Endodermal cell (in vitro differentiated cells): ENCODE results near the gene GRIN2C. TPM values are rescaled to one million over a fixed set of nuclear protein-coding genes. Genes with fewer than 3 reads are reported as not detected.

Experiments used
- DNase-seq: peaks from one replicate; pipeline ENCODE4 v3.0.0-alpha.2; 2017
- H3K27ac ChIP-seq: 2 replicates; pipeline ENCODE4 v1.5.1; 2013; ENCODE audit warnings: mild to moderate bottlenecking, low read depth, low read length, moderate library complexity
- H3K27me3 ChIP-seq: 2 replicates; pipeline ENCODE4 v1.6.1; 2013; ENCODE audit warnings: mild to moderate bottlenecking, low read length, moderate library complexity; ENCODE audit not compliant: insufficient read depth, control insufficient read depth, poor library complexity, severe bottlenecking
- H3K36me3 ChIP-seq: 2 replicates; pipeline ENCODE4 v1.7.0; 2013; ENCODE audit warnings: mild to moderate bottlenecking, low read length, moderate library complexity; ENCODE audit not compliant: control insufficient read depth, insufficient read depth
- H3K4me1 ChIP-seq: one replicate; pipeline ENCODE4 v1.7.0; 2013; ENCODE audit warnings: low read length; ENCODE audit not compliant: control insufficient read depth, insufficient read depth
- H3K4me3 ChIP-seq: 2 replicates; pipeline ENCODE4 v1.5.1; 2013; ENCODE audit warnings: mild to moderate bottlenecking, low read length, moderate library complexity
- H3K9ac ChIP-seq: 2 replicates; pipeline ENCODE4 v1.6.1; 2013; ENCODE audit warnings: mild to moderate bottlenecking, low read length, moderate library complexity; ENCODE audit not compliant: poor library complexity, severe bottlenecking; ENCODE audit errors: extremely low read depth
- H3K9me3 ChIP-seq: 2 replicates; pipeline ENCODE4 v1.6.1; 2013; ENCODE audit warnings: mild to moderate bottlenecking, low read length, moderate library complexity; ENCODE audit not compliant: control insufficient read depth
- H3K27ac Mint-ChIP-seq: 2 replicates; pipeline ENCODE4 v1.8.0; 2020; ENCODE audit warnings: mixed read lengths
- H3K27me3 Mint-ChIP-seq: 2 replicates; pipeline ENCODE4 v1.8.0; 2021; ENCODE audit warnings: mild to moderate bottlenecking, mixed read lengths; ENCODE audit not compliant: insufficient read depth
- H3K36me3 Mint-ChIP-seq: 2 replicates; pipeline ENCODE4 v1.8.0; 2020; ENCODE audit warnings: low read depth, mixed read lengths
- H3K4me1 Mint-ChIP-seq: 2 replicates; pipeline ENCODE4 v1.8.0; 2020; ENCODE audit warnings: mixed read lengths
- H3K4me3 Mint-ChIP-seq: 2 replicates; pipeline ENCODE4 v1.8.0; 2020; ENCODE audit warnings: mild to moderate bottlenecking, moderate library complexity, mixed read lengths
- H3K9me3 Mint-ChIP-seq: 2 replicates; pipeline ENCODE4 v1.8.0; 2020; ENCODE audit warnings: mild to moderate bottlenecking, mixed read lengths
- WGBS, 2 experiments: methylation state at CpG; one replicate each; pipeline versions ENCODE4 v1.1.5 to v1.1.7; 2013; ENCODE audit warnings: missing lambda C conversion rate in 2 of 2, mixed read lengths in 1 of 2; ENCODE audit not compliant: insufficient coverage in 1 of 2, insufficient read length in 1 of 2; 5-methylcytosine and 5-hydroxymethylcytosine counted together
- total RNA-seq, 2 donors: library from RNA; stranded (reverse); fragmentation: NEBNext Ultra II Directional in 1 of 2; extraction: Animal tissue kit (Norgen Biotek cat#: 25700) in 1 of 2; gene quantifications; 2 replicates in 1 of 2; 3 replicates in 1 of 2; pipeline ENCODE4 v1.2.1, GENCODE V29; 2021
- TF ChIP-seq, protein P1 (sequence below): fragments of 200-600 bp; sonication (generic); conservative IDR thresholded peaks from 2 replicates; pipeline ENCODE4 v1.5.0; 2021; ENCODE audit warnings: antibody characterized with exemption, mild to moderate bottlenecking

GRIN2C gene
- total RNA-seq, 2 donors from 2014 or later = 0.24 to 0.31 TPM

DNA sequence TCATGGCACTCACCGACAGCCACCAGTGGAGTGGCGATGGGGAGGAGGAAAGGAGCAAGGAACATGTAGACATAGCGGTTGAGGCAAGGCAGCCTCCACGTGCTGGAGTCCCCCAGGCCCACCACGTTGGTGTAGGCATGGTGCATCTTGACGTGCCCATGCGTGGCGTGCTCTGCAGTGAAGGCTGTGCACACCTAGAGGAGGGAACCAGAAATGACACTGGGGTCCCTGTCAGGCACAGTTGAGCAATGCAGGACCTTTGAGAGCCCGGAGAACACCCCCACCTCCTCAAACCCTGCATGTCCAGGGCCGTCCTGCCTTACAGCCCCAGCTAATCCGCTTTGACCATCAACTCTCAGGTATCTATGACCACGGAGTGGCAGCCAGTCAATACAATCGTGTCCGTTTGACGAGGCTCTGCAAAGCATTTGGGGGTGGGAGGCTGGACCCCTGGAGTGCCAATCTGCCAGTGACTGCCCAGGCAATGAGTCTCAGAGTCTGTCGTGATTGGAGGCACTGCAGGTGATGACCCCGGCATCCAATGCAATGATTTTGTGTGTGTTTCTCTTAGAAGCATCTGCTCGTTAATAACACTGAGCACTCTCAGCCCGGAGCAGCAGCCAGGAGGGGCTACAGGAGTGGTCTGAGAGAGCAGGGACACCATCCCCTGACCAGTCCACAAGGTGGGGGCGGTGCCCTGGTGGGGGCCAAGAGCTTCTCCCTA, 23.0 kb upstream of the GRIN2C start:
- no peaks in the 10 kb centered on the region for H3K36me3 ChIP-seq
- TF ChIP-seq, protein P1, sequence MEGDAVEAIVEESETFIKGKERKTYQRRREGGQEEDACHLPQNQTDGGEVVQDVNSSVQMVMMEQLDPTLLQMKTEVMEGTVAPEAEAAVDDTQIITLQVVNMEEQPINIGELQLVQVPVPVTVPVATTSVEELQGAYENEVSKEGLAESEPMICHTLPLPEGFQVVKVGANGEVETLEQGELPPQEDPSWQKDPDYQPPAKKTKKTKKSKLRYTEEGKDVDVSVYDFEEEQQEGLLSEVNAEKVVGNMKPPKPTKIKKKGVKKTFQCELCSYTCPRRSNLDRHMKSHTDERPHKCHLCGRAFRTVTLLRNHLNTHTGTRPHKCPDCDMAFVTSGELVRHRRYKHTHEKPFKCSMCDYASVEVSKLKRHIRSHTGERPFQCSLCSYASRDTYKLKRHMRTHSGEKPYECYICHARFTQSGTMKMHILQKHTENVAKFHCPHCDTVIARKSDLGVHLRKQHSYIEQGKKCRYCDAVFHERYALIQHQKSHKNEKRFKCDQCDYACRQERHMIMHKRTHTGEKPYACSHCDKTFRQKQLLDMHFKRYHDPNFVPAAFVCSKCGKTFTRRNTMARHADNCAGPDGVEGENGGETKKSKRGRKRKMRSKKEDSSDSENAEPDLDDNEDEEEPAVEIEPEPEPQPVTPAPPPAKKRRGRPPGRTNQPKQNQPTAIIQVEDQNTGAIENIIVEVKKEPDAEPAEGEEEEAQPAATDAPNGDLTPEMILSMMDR = no peak
- Mint-ChIP-seq H3K4me3 (no peak overlapping the region), H3K36me3 (no peaks in the 10 kb centered on the region), H3K27ac (no peak overlapping the region), H3K9me3 (no peaks in the 10 kb centered on the region), H3K4me1 (no peaks in the 10 kb centered on the region), H3K27me3 (peaks cover 20% of the 10 kb centered on the region)
- H3K4me3 ChIP-seq = no peak overlapping the region
- H3K27ac ChIP-seq = no peak overlapping the region
- H3K27me3 ChIP-seq = peaks cover 7% of the 10 kb centered on the region
- H3K9me3 ChIP-seq = no peaks in the 10 kb centered on the region
- peak; percentile 59 for DNase-seq
- H3K4me1 ChIP-seq = no peaks in the 10 kb centered on the region
- WGBS, 2 experiments = 84 to 85% methylated on average over 17 to 20 of the region's 20 CpGs
- H3K9ac ChIP-seq = no peak overlapping the region

DNA sequence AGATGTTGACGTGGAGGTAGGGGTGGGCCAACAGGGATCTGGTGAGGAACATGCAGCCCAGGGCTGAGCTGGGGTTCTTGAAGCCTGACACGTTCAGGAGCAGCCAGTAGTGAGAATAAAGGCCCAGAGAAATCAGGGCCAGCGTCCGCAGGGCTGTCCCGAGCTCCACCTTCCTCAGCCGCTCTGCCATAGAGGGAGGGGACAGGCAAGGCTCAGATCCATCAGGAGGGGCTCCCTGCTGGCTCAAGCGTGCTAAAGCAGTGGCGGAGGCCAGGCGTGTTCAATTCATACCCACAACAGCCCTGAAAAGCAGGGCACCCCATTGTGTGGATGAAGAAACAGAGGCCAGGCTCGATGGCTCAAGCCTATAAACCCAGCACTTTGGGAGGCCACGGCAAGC, 21.4 kb upstream of the GRIN2C start:
- Histone ChIP-seq H3K27ac (no peak overlapping the region), H3K9ac (no peak overlapping the region), H3K36me3 (no peaks in the 10 kb centered on the region), H3K4me3 (no peak overlapping the region), H3K9me3 (no peaks in the 10 kb centered on the region), H3K27me3 (no peaks in the 10 kb centered on the region), H3K4me1 (no peaks in the 10 kb centered on the region)
- Mint-ChIP-seq H3K4me3 (no peak overlapping the region), H3K36me3 (no peaks in the 10 kb centered on the region), H3K9me3 (no peaks in the 10 kb centered on the region), H3K27me3 (peaks cover 14% of the 10 kb centered on the region), H3K27ac (no peak overlapping the region), H3K4me1 (peaks cover 2% of the 10 kb centered on the region)
- TF ChIP-seq, protein P1 = no peak
- DNase-seq = peak; percentile 60
- WGBS, 2 experiments = 80 to 89% methylated on average over 8 to 11 of the region's 11 CpGs

DNA sequence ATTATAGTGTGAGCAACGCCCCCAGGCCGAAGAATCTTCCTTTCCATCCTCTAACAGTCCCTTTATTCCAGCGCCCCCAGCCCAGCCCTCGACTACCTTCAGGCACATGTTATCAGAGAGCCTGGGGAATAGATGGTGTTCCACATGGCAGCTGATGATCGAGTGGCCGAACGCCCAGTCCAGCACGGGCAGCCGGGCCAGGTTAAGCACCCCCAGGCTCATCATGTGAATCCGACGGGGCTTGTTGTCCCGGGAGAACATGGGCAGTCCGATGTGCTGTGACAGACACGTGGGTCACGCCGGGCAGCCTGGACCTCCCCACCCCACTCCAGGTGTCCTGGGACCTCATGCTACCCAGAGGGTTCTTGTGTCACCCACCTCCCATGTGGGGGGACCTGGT, 19.6 kb upstream of the GRIN2C start:
- H3K27me3 ChIP-seq = no peaks in the 10 kb centered on the region
- peaks cover 12% of the 10 kb centered on the region for H3K27me3 Mint-ChIP-seq
- no peak overlapping the region for H3K9ac ChIP-seq
- no peaks in the 10 kb centered on the region for H3K36me3 Mint-ChIP-seq
- no peaks in the 10 kb centered on the region for H3K9me3 ChIP-seq
- no peak overlapping the region for H3K27ac Mint-ChIP-seq
- no peaks in the 10 kb centered on the region for H3K4me1 ChIP-seq
- WGBS, 2 experiments = 91 to 92% methylated on average over 14 to 16 of the region's 16 CpGs
- no peak overlapping the region for H3K4me3 ChIP-seq
- H3K27ac ChIP-seq = no peak overlapping the region
- H3K36me3 ChIP-seq = no peaks in the 10 kb centered on the region
- H3K4me3 Mint-ChIP-seq = no peak overlapping the region
- H3K9me3 Mint-ChIP-seq = no peaks in the 10 kb centered on the region
- TF ChIP-seq, protein P1 = no peak
- H3K4me1 Mint-ChIP-seq = peaks cover 6% of the 10 kb centered on the region
- no peak for DNase-seq
